ENCODE results near the gene TENM4. TPM values are rescaled to one million over a fixed set of nuclear protein-coding genes. Genes with fewer than 3 reads are reported as not detected.

Gene TENM4
- total RNA-seq, 4 donors from 2014 or later: 0.88 to 61.5 (median 4.0) TPM

DNA sequence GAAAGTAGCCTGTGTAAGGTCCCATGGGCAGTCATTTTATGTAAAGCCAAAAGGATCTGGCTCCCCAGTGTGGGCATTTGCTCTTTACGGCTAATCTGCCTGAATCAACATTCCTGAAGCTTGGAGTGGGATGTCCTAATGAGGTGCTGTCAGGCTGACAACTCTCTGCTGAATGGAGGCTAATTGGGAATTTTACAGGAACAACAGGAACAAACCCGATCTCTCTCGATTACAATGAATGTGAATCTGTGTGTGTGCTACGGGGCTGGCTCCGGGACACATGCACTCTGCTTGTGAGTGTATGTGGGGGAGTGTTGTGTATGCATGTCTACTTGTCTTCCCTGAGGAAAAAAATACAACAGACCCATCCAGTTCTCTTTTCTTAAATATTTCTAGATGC is 415.2 kb downstream of the TENM4 start:
- H3K9me3 ChIP-seq: no peaks in the 10 kb centered on the region
- H3K4me1 ChIP-seq: peaks cover 0 to 3% of the 10 kb centered on the region in 2 donors
- H3K4me3 ChIP-seq: no peak overlapping the region
- H3K27ac ChIP-seq: no peak overlapping the region
- intact Hi-C loops (cut with DNase I; ENCODE audit: low total_unique reads): no loop called here
- DNase-seq: no peak
- TF ChIP-seq, protein P1, sequence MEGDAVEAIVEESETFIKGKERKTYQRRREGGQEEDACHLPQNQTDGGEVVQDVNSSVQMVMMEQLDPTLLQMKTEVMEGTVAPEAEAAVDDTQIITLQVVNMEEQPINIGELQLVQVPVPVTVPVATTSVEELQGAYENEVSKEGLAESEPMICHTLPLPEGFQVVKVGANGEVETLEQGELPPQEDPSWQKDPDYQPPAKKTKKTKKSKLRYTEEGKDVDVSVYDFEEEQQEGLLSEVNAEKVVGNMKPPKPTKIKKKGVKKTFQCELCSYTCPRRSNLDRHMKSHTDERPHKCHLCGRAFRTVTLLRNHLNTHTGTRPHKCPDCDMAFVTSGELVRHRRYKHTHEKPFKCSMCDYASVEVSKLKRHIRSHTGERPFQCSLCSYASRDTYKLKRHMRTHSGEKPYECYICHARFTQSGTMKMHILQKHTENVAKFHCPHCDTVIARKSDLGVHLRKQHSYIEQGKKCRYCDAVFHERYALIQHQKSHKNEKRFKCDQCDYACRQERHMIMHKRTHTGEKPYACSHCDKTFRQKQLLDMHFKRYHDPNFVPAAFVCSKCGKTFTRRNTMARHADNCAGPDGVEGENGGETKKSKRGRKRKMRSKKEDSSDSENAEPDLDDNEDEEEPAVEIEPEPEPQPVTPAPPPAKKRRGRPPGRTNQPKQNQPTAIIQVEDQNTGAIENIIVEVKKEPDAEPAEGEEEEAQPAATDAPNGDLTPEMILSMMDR (IDR thresholded peaks at IDR 0.05): no peak
- TF ChIP-seq POLR2A (IDR thresholded peaks at IDR 0.05): no peak
- H3K27me3 ChIP-seq: no peaks in the 10 kb centered on the region
- no peaks in the 10 kb centered on the region for H3K36me3 ChIP-seq

DNA sequence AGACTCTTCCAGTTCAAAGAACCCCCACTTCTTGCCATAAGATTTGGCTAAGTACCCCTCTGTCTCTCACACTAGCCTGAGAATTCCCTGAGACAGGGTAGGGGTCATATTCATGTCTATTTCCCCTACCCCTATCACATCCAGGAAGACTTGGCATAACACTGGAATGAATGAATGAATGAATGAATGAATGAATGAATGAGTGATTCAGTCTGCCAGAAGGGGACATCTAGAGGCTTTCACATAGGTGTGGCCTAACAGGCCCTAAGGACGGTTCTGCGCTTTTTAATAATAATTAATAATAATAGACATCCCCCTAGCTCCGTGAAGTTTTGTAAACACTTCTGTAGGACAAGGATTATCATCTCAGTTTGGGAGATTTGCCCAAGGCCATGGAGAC is 415.7 kb downstream of the TENM4 start:
- intact Hi-C loops (cut with DNase I; ENCODE audit: low total_unique reads): no loop called here

DNA sequence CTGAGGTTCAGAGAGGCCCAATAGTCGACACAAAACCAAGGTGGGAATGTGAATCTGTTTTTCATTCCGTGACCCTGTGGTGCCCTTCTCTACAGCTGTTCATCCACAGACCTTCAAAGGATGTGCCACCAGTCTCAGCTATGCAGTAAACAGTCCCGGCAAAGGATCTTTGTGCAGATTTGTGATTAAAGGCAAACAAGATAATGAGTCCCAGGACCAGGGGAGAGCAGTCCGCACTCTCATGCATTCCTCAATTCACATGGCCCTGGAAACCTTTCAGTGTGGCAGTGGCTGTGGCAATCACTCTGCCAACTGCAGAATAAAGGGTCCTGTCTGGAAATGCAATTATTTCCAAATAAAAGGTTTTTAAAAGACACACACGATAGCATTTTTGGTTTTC is 418.6 kb downstream of the TENM4 start:
- intact Hi-C loops (cut with DNase I; ENCODE audit: low total_unique reads): no loop called here
- DNase-seq: no peak

More for the DNA sequence above, 415.7 kb downstream of the TENM4 start:
- H3K4me1 ChIP-seq: peaks cover 0 to under 1% of the 10 kb centered on the region in 2 donors
- no peak overlapping the region for H3K4me3 ChIP-seq
- H3K36me3 ChIP-seq: no peaks in the 10 kb centered on the region
- H3K9me3 ChIP-seq: no peaks in the 10 kb centered on the region
- H3K27ac ChIP-seq: no peak overlapping the region
- no peaks in the 10 kb centered on the region for H3K27me3 ChIP-seq
- no peak for DNase-seq
- TF ChIP-seq, protein P1 (IDR thresholded peaks at IDR 0.05): no peak
- TF ChIP-seq POLR2A (IDR thresholded peaks at IDR 0.05): no peak

DNA sequence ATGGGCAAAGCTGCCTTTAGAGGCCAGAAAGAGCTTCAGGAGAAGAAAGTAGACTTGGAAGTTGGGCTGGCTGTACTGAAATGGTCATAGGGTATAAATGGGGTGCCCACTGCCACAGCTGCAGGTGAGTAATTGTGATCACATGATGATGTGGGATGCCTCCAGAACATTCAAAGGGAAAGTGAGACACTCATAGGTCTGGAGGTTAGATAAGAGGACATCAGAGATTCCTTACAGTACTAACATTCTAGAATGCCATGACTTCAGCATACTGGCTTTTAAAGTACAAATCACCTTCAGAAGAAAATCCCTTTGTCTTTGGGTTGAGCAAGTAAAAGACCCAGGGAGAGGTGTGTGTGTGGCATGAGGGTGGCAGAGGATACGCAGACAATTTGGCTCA is 419.2 kb downstream of the TENM4 start:
- intact Hi-C loops (cut with DNase I; ENCODE audit: low total_unique reads): no loop called here
- H3K27me3 ChIP-seq: no peaks in the 10 kb centered on the region
- TF ChIP-seq, protein P1 (IDR thresholded peaks at IDR 0.05): no peak
- TF ChIP-seq POLR2A (IDR thresholded peaks at IDR 0.05): no peak
- H3K27ac ChIP-seq: no peak overlapping the region
- no peak for DNase-seq
- H3K4me1 ChIP-seq: peaks cover 0 to 5% of the 10 kb centered on the region in 2 donors
- no peaks in the 10 kb centered on the region for H3K9me3 ChIP-seq
- no peak overlapping the region for H3K4me3 ChIP-seq
- H3K36me3 ChIP-seq: no peaks in the 10 kb centered on the region

More for the DNA sequence above, 418.6 kb downstream of the TENM4 start:
- TF ChIP-seq POLR2A (IDR thresholded peaks at IDR 0.05): no peak
- TF ChIP-seq, protein P1 (IDR thresholded peaks at IDR 0.05): no peak
- Histone ChIP-seq H3K9me3 (no peaks in the 10 kb centered on the region), H3K36me3 (no peaks in the 10 kb centered on the region), H3K4me1 (peaks cover 0 to 5% of the 10 kb centered on the region in 2 donors), H3K27me3 (no peaks in the 10 kb centered on the region), H3K4me3 (no peak overlapping the region), H3K27ac (no peak overlapping the region)

DNA sequence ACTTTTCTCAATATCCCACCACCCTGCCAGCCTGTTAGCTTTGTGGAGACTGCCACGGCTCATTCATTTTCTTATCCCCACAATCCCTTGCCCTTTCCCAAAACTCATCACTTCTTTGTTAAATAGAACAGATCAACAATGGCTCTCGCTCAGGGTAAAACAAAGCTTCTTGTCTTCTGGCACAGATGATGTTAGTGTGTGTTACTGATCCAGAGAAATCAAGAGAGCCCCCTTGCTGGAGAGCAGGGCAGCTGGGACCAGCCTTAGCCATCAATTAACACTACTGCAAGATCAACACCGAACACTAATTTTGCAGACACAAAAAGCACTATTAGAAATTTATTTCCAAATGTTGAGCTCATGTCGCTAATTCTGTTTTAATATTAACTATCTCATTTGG is 420.9 kb downstream of the TENM4 start:
- no peak for TF ChIP-seq POLR2A (IDR thresholded peaks at IDR 0.05)
- TF ChIP-seq, protein P1 (IDR thresholded peaks at IDR 0.05): no peak

More for the DNA sequence above, 420.9 kb downstream of the TENM4 start:
- intact Hi-C loops (cut with DNase I; ENCODE audit: low total_unique reads): no loop called here
- Histone ChIP-seq H3K27me3 (no peaks in the 10 kb centered on the region), H3K9me3 (no peaks in the 10 kb centered on the region), H3K36me3 (no peaks in the 10 kb centered on the region), H3K27ac (no peak overlapping the region), H3K4me3 (no peak overlapping the region), H3K4me1 (peaks cover 0 to 5% of the 10 kb centered on the region in 2 donors)
- no peak for DNase-seq

Data from uterus (tissue), 4 donors.